Measurements from ENCODE around the gene ASPSCR1.
"Not testable (repeated sequence)": the region's sequence is repeated elsewhere in the genome, so short reads cannot be mapped to it uniquely, and the experiment has no call there.

Gene ASPSCR1

GRCh38 chr17:81941484-81942166 lies 35.8 kb upstream of the ASPSCR1 start:
- DNase-seq (ENCODE audit: low spot score): no peak

GRCh38 chr17:81942167-81942553 lies 35.3 kb upstream of the ASPSCR1 start:
- DNase-seq (ENCODE audit: low spot score): no peak

- DNase-seq (ENCODE audit: low spot score): no peak
Measured at GRCh38 chr17:81944858-81945257, 32.6 kb upstream of the ASPSCR1 start.

- DNase-seq (ENCODE audit: low spot score): no peak
Measured at GRCh38 chr17:81947189-81947588, 30.2 kb upstream of the ASPSCR1 start, which contains the start of gene MYADML2. Gene MYADML2 (minus strand): TSS chr17:81947233. CDS start chr17:81941741, 5,492 bp downstream.

GRCh38 chr17:81948635-81949378 lies 28.6 kb upstream of the ASPSCR1 start:
- DNase-seq (ENCODE audit: low spot score): no peak

GRCh38 chr17:81950501-81950900 lies 26.9 kb upstream of the ASPSCR1 start:
- no peak for DNase-seq (ENCODE audit: low spot score)

- no peak for DNase-seq (ENCODE audit: low spot score)
Measured at GRCh38 chr17:81951785-81952684, 25.4 kb upstream of the ASPSCR1 start.

GRCh38 chr17:81952792-81953228 lies 24.6 kb upstream of the ASPSCR1 start:
- no peak for DNase-seq (ENCODE audit: low spot score)

- not testable (repeated sequence) for DNase-seq (ENCODE audit: low spot score)
Measured at GRCh38 chr17:81953443-81953842, 24.0 kb upstream of the ASPSCR1 start.

- DNase-seq (ENCODE audit: low spot score): no peak
Measured at GRCh38 chr17:81954131-81955057, 23.0 kb upstream of the ASPSCR1 start.

- DNase-seq (ENCODE audit: low spot score): no peak
Measured at GRCh38 chr17:81955058-81955681, 22.3 kb upstream of the ASPSCR1 start.

- DNase-seq (ENCODE audit: low spot score): no peak
Measured at GRCh38 chr17:81955756-81956544, 21.5 kb upstream of the ASPSCR1 start.

GRCh38 chr17:81956607-81957589 lies 20.5 kb upstream of the ASPSCR1 start:
- DNase-seq (ENCODE audit: low spot score): no peak

GRCh38 chr17:81957691-81958432 lies 19.6 kb upstream of the ASPSCR1 start:
- no peak for DNase-seq (ENCODE audit: low spot score)

- no peak for DNase-seq (ENCODE audit: low spot score)
Measured at GRCh38 chr17:81958633-81959342, 18.6 kb upstream of the ASPSCR1 start.

- DNase-seq (ENCODE audit: low spot score): peak; percentile 91
Measured at GRCh38 chr17:81959362-81960129, 17.9 kb upstream of the ASPSCR1 start.

Measured in AG08396 (cell line).